SK-N-SH (cell line): ENCODE data around the gene GPR39. TPM values are rescaled to one million over a fixed set of nuclear protein-coding genes. Genes with fewer than 3 reads are reported as not detected.

Source experiments
- CTCF ChIA-PET: fragments of 300-600, 350-600 bp; formaldehyde crosslinking; extraction: SDS; loops from one replicate; lab custom pipeline; 2021; lab: Yijun Ruan, JAX
- POLR2A ChIA-PET: fragments of 350-600 bp; sonication (Branson Sonifier 250); formaldehyde crosslinking; extraction: SDS; loops from one replicate; lab custom pipeline; 2020; ENCODE audit warnings: antibody characterized with exemption, inconsistent platforms; lab: Yijun Ruan, JAX
- DNase-seq: peaks from one replicate; pipeline ENCODE4 v3.0.0; 2012
- H2AFZ ChIP-seq: fragments of 200-600 bp; sonication (generic); 2 replicates; pipeline ENCODE4 v1.8.1; 2016; ENCODE audit warnings: antibody characterized with exemption, mild to moderate bottlenecking, low read depth
- H3F3A ChIP-seq: fragments of 200-600 bp; sonication (generic); replicated peaks from 2 replicates; pipeline ENCODE3; 2016; ENCODE audit warnings: antibody characterized with exemption, mild to moderate bottlenecking; ENCODE audit not compliant: insufficient read depth
- H3K27ac ChIP-seq, 2 experiments: fragments of 200-500 bp in 1 of 2; fragments of 200-600 bp in 1 of 2; sonication (Bioruptor generic) in 1 of 2; sonication (generic), shearing (Covaris generic) in 1 of 2; 2 replicates each; pipeline versions ENCODE4 v1.5.1 to v1.6.1; 2014 to 2016; ENCODE audit warnings: low read depth in 2 of 2, inconsistent platforms in 1 of 2, low read length in 1 of 2, mild to moderate bottlenecking in 1 of 2, mixed read lengths in 1 of 2
- H3K27me3 ChIP-seq: fragments of 200-600 bp; sonication (generic), shearing (Covaris generic); 2 replicates; pipeline ENCODE4 v1.6.1; 2016; ENCODE audit warnings: mixed run types; ENCODE audit not compliant: insufficient read depth
- H3K36me3 ChIP-seq, 2 experiments: fragments of 200-500 bp in 1 of 2; fragments of 200-600 bp in 1 of 2; sonication (Bioruptor generic) in 1 of 2; sonication (generic) in 1 of 2; replicated peaks in 1 of 2; 2 replicates each; pipeline versions ENCODE3 to v1.5.1; 2014 to 2016; ENCODE audit warnings: low read length in 1 of 2, mild to moderate bottlenecking in 1 of 2; ENCODE audit not compliant: insufficient read depth in 2 of 2, control insufficient read depth in 1 of 2
- H3K4me1 ChIP-seq, 2 experiments: fragments of 200-500 bp in 1 of 2; fragments of 200-600 bp in 1 of 2; sonication (Bioruptor generic) in 1 of 2; sonication (generic), shearing (Covaris generic) in 1 of 2; 2 replicates each; pipeline versions ENCODE4 v1.5.1 to v1.6.1; 2014 to 2016; ENCODE audit warnings: low read depth in 1 of 2, low read length in 1 of 2, mixed run types in 1 of 2; ENCODE audit not compliant: insufficient read depth in 2 of 2, control insufficient read depth in 1 of 2
- H3K4me2 ChIP-seq: fragments of 200-600 bp; sonication (generic), shearing (Covaris generic); 2 replicates; pipeline ENCODE4 v1.6.1; 2017; ENCODE audit warnings: mixed run types
- H3K4me3 ChIP-seq, 2 experiments: fragments of 200-500 bp in 1 of 2; fragments of 200-600 bp in 1 of 2; sonication (Bioruptor generic) in 1 of 2; sonication (generic), shearing (Covaris generic) in 1 of 2; 2 replicates each; pipeline versions ENCODE4 v1.5.1 to v1.8.1; 2014 to 2016; ENCODE audit warnings: low read depth in 2 of 2, inconsistent platforms in 1 of 2, low read length in 1 of 2, mild to moderate bottlenecking in 1 of 2, mixed read lengths in 1 of 2, moderate library complexity in 1 of 2
- H3K79me2 ChIP-seq: fragments of 200-600 bp; sonication (generic); 2 replicates; pipeline ENCODE4 v1.8.1; 2017; ENCODE audit warnings: mild to moderate bottlenecking; ENCODE audit not compliant: insufficient read depth
- H3K9ac ChIP-seq: fragments of 200-600 bp; sonication (generic); 2 replicates; pipeline ENCODE4 v1.6.1; 2017; ENCODE audit warnings: mixed run types
- H3K9me2 ChIP-seq: fragments of 200-600 bp; sonication (generic); 2 replicates; pipeline ENCODE4 v1.6.1; 2017; ENCODE audit warnings: mixed run types
- H3K9me3 ChIP-seq: fragments of 200-600 bp; sonication (generic); 2 replicates; pipeline ENCODE4 v1.6.1; 2017; ENCODE audit warnings: mixed run types, mild to moderate bottlenecking, moderate library complexity
- H4K20me1 ChIP-seq: fragments of 200-600 bp; sonication (generic); 2 replicates; pipeline ENCODE4 v1.6.1; 2017; ENCODE audit warnings: mild to moderate bottlenecking, mixed run types; ENCODE audit not compliant: insufficient read depth
- CHD2 ChIP-seq: fragments of 150-350 bp; IDR thresholded peaks from 2 replicates; pipeline ENCODE4 v1.6.1; 2018; ENCODE audit warnings: low read length; ENCODE audit not compliant: partially characterized antibody
- CTCF ChIP-seq: fragments of 200-600 bp; sonication (generic); IDR thresholded peaks from 2 replicates; pipeline ENCODE4 v1.6.1; 2017; ENCODE audit warnings: antibody characterized with exemption, mild to moderate bottlenecking, moderate library complexity
- ELF1 ChIP-seq: IDR thresholded peaks from 2 replicates; pipeline ENCODE4 v1.4.0; 2012
- EZH2phosphoT487 ChIP-seq: fragments of 200-600 bp; sonication (generic); IDR thresholded peaks from 2 replicates; pipeline ENCODE4 v1.6.1; 2017; ENCODE audit warnings: low read depth, mixed run types, mild to moderate bottlenecking, antibody characterized with exemption, moderate library complexity, borderline replicate concordance
- FOXJ3 ChIP-seq: sonication (generic); formaldehyde crosslinking; IDR thresholded peaks from 2 replicates; pipeline ENCODE4 v1.5.1; 2020; ENCODE audit warnings: mild to moderate bottlenecking, missing genetic modification reagents
- FOXM1 ChIP-seq: IDR thresholded peaks from 2 replicates; pipeline ENCODE4 v1.4.0; 2012; ENCODE audit warnings: low read depth, mild to moderate bottlenecking
- GATA2 ChIP-seq: sonication (generic); formaldehyde crosslinking; IDR thresholded peaks from 2 replicates; pipeline ENCODE4 v1.5.0; 2020; ENCODE audit warnings: mild to moderate bottlenecking, missing genetic modification reagents
- NRF1 ChIP-seq: IDR thresholded peaks from 2 replicates; pipeline ENCODE4 v1.6.1; 2012; ENCODE audit warnings: low read depth, mild to moderate bottlenecking, low read length
- POLR2AphosphoS5 ChIP-seq: IDR thresholded peaks from 2 replicates; pipeline ENCODE4 v1.6.1; 2012; ENCODE audit warnings: low read depth, low read length
- RCOR1 ChIP-seq: fragments of 150-350 bp; IDR thresholded peaks from 2 replicates; pipeline ENCODE4 v1.6.1; 2017; ENCODE audit warnings: antibody characterized with exemption, low read length
- RXRA ChIP-seq: IDR thresholded peaks from 2 replicates; pipeline ENCODE4 v1.4.0; 2012; ENCODE audit warnings: low read depth, mild to moderate bottlenecking, borderline replicate concordance
- USF2 ChIP-seq: fragments of 150-350 bp; IDR thresholded peaks from 2 replicates; pipeline ENCODE4 v1.6.1; 2017; ENCODE audit warnings: antibody characterized with exemption, low read length, low read depth, borderline replicate concordance
- WGBS: methylation state at CpG from one replicate; pipeline ENCODE4 v1.1.6; 2017; ENCODE audit warnings: low lambda C conversion rate; 5-methylcytosine and 5-hydroxymethylcytosine counted together
- polyA plus RNA-seq, 3 experiments: library from polyadenylated mRNA; depleted of rRNA; stranded (reverse); fragments of >200 nt; gene quantifications; 2 replicates each; pipeline ENCODE4 v1.2.3, GENCODE V29; 2012
- TF ChIP-seq, protein P1 (sequence below): fragments of 150-350 bp; IDR thresholded peaks from 2 replicates; pipeline ENCODE4 v1.6.1; 2016; ENCODE audit warnings: mild to moderate bottlenecking, low read depth, low read length

GPR39 gene
- polyA plus RNA-seq, 1 of the 3 experiments (the other 2 are of a cell fraction) = 2.3 TPM

DNA sequence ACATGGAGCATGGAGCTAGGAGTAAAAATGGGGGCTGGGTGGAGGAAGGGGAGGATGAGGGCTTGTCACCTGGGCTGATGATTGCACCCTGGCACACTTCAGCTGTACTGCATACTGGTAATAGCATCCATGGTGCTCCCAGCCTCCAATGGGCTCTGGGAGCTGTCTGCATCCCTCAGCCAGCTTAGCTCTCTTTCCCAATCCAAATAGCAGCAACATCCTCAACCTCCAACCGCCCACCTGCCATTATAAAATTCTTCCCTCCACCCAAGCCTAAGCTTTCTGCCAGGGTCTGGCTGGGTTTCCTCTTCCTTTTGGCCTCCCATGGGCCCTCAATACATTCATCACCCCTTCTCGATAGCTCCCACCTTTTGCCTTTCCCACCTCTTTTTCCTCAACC, 143.3 kb downstream of the GPR39 start (continued):
- TF ChIP-seq, protein P1, sequence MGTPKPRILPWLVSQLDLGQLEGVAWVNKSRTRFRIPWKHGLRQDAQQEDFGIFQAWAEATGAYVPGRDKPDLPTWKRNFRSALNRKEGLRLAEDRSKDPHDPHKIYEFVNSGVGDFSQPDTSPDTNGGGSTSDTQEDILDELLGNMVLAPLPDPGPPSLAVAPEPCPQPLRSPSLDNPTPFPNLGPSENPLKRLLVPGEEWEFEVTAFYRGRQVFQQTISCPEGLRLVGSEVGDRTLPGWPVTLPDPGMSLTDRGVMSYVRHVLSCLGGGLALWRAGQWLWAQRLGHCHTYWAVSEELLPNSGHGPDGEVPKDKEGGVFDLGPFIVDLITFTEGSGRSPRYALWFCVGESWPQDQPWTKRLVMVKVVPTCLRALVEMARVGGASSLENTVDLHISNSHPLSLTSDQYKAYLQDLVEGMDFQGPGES = no peak

DNA sequence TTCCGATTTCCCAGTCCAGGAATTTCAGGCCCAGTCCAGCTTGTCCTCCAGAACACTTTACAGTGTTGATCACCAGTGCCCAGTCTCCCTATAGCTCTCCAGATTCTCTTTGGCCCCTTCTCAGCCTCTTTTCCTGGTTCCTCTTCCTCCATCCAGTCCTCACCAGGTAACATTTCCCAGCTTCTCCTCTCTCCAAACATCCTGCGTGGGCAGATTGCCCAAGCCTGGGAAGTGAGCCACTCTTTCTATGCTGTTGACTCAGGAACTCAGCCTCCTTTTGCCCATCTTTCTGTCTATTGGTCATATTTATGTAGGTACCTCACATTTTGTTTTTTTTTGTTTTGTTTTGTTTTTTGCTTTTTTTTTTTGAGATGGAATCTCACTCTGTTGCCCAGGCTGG, 144.0 kb downstream of the GPR39 start:
- no peaks in the 10 kb centered on the region for H3K4me1 ChIP-seq
- ChIA-PET CTCF (interaction anchor here (1.3 kb wide), 1 partner anchor 13 kb away, joined by 9 read pairs; no protein-coding TSS in a partner anchor), POLR2A (no interaction called here)
- no peak overlapping the region for H3K4me3 ChIP-seq
- no peak for DNase-seq
- no peaks in the 10 kb centered on the region for H3K9me2 ChIP-seq
- no peak overlapping the region for H3K27ac ChIP-seq
- H2AFZ ChIP-seq = no peak overlapping the region
- 73% methylated on average over 2 of the region's 2 CpGs for WGBS
- no peaks in the 10 kb centered on the region for H3K27me3 ChIP-seq
- TF ChIP-seq ELF1 (no peak), RCOR1 (no peak), NRF1 (no peak), FOXM1 (no peak), RXRA (no peak), EZH2phosphoT487 (no peak), GATA2 (CRISPR knock-in tag) (no peak), CTCF (no peak), POLR2AphosphoS5 (no peak), FOXJ3 (CRISPR knock-in tag) (no peak)
- no peaks in the 10 kb centered on the region for H3K36me3 ChIP-seq
- no peaks in the 10 kb centered on the region for H3K79me2 ChIP-seq
- H3K9me3 ChIP-seq = no peaks in the 10 kb centered on the region
- no peaks in the 10 kb centered on the region for H4K20me1 ChIP-seq
- H3K9ac ChIP-seq = no peak overlapping the region
- no peaks in the 10 kb centered on the region for H3F3A ChIP-seq
- H3K4me2 ChIP-seq = no peak overlapping the region

DNA sequence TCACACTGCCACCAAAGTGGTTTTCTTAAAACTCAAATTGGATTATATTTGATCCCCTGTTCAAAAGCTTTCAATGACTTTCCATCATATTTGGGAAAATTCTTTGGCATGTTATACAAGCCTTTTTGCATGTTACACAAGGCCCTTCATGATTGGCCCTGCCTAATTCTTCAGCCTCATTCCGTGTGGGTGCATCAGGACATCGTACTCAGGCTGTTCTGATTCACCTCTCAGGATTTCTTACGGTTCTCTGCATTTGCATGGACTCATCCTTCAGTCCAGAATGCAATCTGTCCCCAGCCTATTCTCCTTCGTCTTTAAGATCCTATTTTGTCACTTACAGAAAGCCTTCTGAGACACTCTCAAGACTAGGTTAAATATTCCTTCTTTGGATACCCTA, 145.6 kb downstream of the GPR39 start:
- no peak for DNase-seq
- Histone ChIP-seq H3K27me3 (no peaks in the 10 kb centered on the region), H3K9ac (no peak overlapping the region), H3K4me2 (no peak overlapping the region), H3F3A (no peaks in the 10 kb centered on the region), H3K9me2 (no peaks in the 10 kb centered on the region), H3K79me2 (no peaks in the 10 kb centered on the region), H4K20me1 (no peaks in the 10 kb centered on the region), H3K4me3 (no peak overlapping the region), H3K9me3 (no peaks in the 10 kb centered on the region), H2AFZ (no peak overlapping the region), H3K4me1 (no peaks in the 10 kb centered on the region), H3K36me3 (no peaks in the 10 kb centered on the region), H3K27ac (no peak overlapping the region)
- POLR2A ChIA-PET = no interaction called here
- CTCF ChIA-PET = interaction anchor here (4.0 kb wide), 1 partner anchor 15 kb away, joined by 24 read pairs; no protein-coding TSS in a partner anchor
- TF ChIP-seq, protein P1 = no peak
- TF ChIP-seq RCOR1 = no peak
- TF ChIP-seq CHD2 = no peak
- no peak for TF ChIP-seq USF2
- WGBS = 59% methylated on average over 4 of the region's 4 CpGs
